SU-DHL-6 (cell line): ENCODE results near the gene PKN2.

Experiments used
- EZH2phosphoT487 ChIP-seq: fragments of 200-600 bp; sonication (generic), shearing (Covaris generic); conservative IDR thresholded peaks from 2 replicates; pipeline ENCODE4 v1.6.1; 2018; ENCODE audit warnings: mild to moderate bottlenecking, antibody characterized with exemption, low read length, moderate library complexity, mixed read lengths
- TF ChIP-seq, protein P1 (sequence below): fragments of 200-600 bp; sonication (generic); IDR thresholded peaks from one replicate; pipeline ENCODE4 v1.5.1; 2017; ENCODE audit warnings: antibody characterized with exemption, mild to moderate bottlenecking, low read length, moderate library complexity; ENCODE audit not compliant: insufficient read depth, poor library complexity, severe bottlenecking

DNA sequence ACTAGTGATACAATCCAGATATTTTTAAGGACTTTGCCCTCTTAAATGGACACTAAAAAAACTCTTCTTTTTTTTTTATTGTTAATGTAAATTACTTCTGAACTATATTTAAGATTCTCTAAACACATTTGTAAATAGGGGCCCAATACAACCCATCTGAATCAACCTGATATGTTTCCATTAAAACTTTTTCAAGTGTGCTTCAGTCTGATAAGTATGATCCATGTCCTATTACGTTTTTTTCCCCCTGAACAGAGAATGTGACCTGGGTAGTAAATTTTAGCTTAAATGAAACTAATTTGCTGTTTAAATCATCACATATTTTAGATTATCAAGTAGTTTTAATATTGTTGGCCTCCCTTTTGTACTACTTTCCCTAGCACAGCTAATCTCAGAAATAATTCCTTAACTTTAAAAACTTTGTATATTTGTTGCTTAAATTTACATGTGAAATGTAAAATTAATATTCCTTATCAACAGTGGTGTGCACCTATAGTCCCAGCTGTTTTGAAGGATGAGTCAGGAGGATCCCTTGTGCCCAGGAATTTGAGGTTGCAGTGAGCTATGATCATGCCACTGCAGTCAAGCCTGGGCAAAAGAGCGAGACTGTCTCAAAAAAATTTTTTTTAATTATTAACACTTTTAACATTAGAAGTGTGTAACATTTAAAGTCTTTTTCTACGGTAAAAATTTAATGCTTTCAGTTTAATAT, 3.0 kb upstream of the PKN2 start:
- TF ChIP-seq, protein P1, sequence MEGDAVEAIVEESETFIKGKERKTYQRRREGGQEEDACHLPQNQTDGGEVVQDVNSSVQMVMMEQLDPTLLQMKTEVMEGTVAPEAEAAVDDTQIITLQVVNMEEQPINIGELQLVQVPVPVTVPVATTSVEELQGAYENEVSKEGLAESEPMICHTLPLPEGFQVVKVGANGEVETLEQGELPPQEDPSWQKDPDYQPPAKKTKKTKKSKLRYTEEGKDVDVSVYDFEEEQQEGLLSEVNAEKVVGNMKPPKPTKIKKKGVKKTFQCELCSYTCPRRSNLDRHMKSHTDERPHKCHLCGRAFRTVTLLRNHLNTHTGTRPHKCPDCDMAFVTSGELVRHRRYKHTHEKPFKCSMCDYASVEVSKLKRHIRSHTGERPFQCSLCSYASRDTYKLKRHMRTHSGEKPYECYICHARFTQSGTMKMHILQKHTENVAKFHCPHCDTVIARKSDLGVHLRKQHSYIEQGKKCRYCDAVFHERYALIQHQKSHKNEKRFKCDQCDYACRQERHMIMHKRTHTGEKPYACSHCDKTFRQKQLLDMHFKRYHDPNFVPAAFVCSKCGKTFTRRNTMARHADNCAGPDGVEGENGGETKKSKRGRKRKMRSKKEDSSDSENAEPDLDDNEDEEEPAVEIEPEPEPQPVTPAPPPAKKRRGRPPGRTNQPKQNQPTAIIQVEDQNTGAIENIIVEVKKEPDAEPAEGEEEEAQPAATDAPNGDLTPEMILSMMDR: no peak
- TF ChIP-seq EZH2phosphoT487: no peak
